Measurements from ENCODE around the gene LRP1B. TPM values are rescaled to one million over a fixed set of nuclear protein-coding genes. Genes with fewer than 3 reads are reported as not detected.

The LRP1B gene
- total and polyA plus RNA-seq, 7 experiments from 2014 or later: 0.10 TPM; not detected in 6

DNA sequence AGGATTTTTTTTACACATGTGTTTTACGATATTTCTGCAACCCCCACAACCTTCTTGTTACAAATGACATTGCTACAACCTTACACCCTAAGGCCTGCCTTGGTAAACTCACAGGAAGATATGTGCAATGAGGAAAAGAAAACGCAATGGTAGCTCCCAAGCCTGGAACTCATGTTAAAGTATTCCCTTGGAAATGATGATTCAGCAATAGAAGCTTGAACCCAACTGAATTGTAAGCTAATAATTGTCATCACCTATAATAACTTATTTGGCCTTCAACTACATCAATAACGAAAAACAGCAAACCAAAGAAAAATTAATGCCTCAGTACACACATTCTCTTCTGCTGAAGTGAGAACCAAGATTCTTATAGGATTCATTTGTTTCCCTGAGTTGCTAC lies 491.0 kb downstream of the LRP1B start:
- Mint-ChIP-seq H3K4me3 (no peak overlapping the region), H3K27me3 (no peaks in the 10 kb centered on the region), H3K27ac (no peak overlapping the region), H3K36me3 (no peaks in the 10 kb centered on the region), H3K9me3 (peaks cover 0 to 32% (median 5%) of the 10 kb centered on the region in 11 donors), H3K4me1 (no peaks in the 10 kb centered on the region)
- no peaks in the 10 kb centered on the region for H3K9me3 ChIP-seq (ENCODE audit: control insufficient read depth in 2 of 3, low read length in 3 of 3)
- ATAC-seq: no peak
- no peak for DNase-seq
- no peaks in the 10 kb centered on the region for H3K27me3 ChIP-seq (ENCODE audit: control insufficient read depth in 2 of 2, insufficient read depth in 2 of 2, low read length in 2 of 2)
- intact Hi-C loops (cut with micrococcal nuclease): no loop called here
- ChIA-PET CTCF (no interaction called here), POLR2A (no interaction called here)
- no peak overlapping the region for H3K27ac ChIP-seq (ENCODE audit: low read depth, low read length)
- no peak overlapping the region for H3K4me3 ChIP-seq (ENCODE audit: low read length)
- H3K4me1 ChIP-seq (ENCODE audit: control insufficient read depth in 2 of 2, insufficient read depth in 2 of 2, low read length in 2 of 2): no peaks in the 10 kb centered on the region
- H3K36me3 ChIP-seq (ENCODE audit: control insufficient read depth in 2 of 3, insufficient read depth in 3 of 3, low read length in 3 of 3): no peaks in the 10 kb centered on the region

DNA sequence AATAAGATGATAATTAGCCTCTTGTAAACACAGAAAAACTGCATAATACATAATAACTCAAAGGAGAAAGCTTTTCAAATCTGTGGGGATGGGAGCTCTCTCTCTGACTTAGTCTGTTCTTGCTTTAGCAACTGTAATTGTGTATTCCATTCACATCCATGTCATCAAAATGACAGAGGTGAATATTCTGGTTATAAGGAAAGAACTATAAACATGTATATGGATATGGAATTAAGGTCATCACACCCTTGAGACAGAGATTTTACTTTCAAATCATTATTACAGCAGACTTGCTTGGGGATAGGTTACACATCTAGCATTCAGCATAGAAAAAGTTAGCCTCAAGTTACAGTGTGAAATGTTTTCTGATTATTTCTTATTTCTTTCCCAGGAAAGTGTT lies 497.7 kb downstream of the LRP1B start:
- Mint-ChIP-seq H3K9me3 (peaks cover 0 to 14% (median 2%) of the 10 kb centered on the region in 11 donors), H3K36me3 (no peaks in the 10 kb centered on the region), H3K4me3 (no peak overlapping the region), H3K4me1 (no peaks in the 10 kb centered on the region), H3K27me3 (no peaks in the 10 kb centered on the region), H3K27ac (no peak overlapping the region)
- H3K4me3 ChIP-seq (ENCODE audit: low read length): no peak overlapping the region
- no peak overlapping the region for H3K27ac ChIP-seq (ENCODE audit: low read depth, low read length)
- no peaks in the 10 kb centered on the region for H3K36me3 ChIP-seq (ENCODE audit: control insufficient read depth in 2 of 3, insufficient read depth in 3 of 3, low read length in 3 of 3)
- DNase-seq (no peak), ATAC-seq (no peak)
- H3K9me3 ChIP-seq (ENCODE audit: control insufficient read depth in 2 of 3, low read length in 3 of 3): no peaks in the 10 kb centered on the region
- intact Hi-C loops (cut with micrococcal nuclease): no loop called here
- CTCF ChIA-PET: no interaction called here
- POLR2A ChIA-PET: no interaction called here
- no peaks in the 10 kb centered on the region for H3K4me1 ChIP-seq (ENCODE audit: control insufficient read depth in 2 of 2, insufficient read depth in 2 of 2, low read length in 2 of 2)
- H3K27me3 ChIP-seq (ENCODE audit: control insufficient read depth in 2 of 2, insufficient read depth in 2 of 2, low read length in 2 of 2): no peaks in the 10 kb centered on the region

DNA sequence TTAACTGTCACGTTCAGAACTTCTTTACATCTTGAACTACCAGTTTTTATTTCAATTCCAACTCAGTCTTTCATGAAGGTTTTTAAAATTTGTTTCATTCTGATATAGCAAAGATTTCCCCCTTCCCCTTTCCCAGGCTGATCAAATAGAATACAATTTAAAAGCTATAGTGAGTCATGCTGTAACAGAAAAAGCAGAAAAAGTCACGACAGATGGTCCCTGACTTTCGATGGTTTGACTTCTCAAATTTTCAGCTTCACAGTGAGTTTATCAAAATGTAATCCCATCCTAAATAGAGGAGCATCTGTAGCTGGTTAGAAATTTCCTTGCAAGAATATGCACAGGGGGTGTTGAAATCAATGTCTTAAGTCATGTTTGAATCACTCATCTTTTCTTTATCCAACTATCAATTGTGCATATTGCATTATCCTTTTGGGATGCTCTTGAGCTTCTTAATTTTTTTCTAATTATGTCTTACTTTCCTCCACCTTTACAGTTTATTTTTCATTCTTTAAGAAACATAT lies 500.3 kb downstream of the LRP1B start:
- Histone ChIP-seq H3K36me3 (ENCODE audit: control insufficient read depth in 2 of 3, insufficient read depth in 3 of 3, low read length in 3 of 3) (no peaks in the 10 kb centered on the region), H3K27ac (ENCODE audit: low read depth, low read length) (no peak overlapping the region), H3K27me3 (ENCODE audit: control insufficient read depth in 2 of 2, insufficient read depth in 2 of 2, low read length in 2 of 2) (no peaks in the 10 kb centered on the region), H3K4me1 (ENCODE audit: control insufficient read depth in 2 of 2, insufficient read depth in 2 of 2, low read length in 2 of 2) (no peaks in the 10 kb centered on the region), H3K4me3 (ENCODE audit: low read length) (no peak overlapping the region), H3K9me3 (ENCODE audit: control insufficient read depth in 2 of 3, low read length in 3 of 3) (no peaks in the 10 kb centered on the region)
- H3K9me3 Mint-ChIP-seq: peaks cover 0 to 16% (median under 1%) of the 10 kb centered on the region in 11 donors
- no peak overlapping the region for H3K4me3 Mint-ChIP-seq
- DNase-seq: no peak
- ATAC-seq: no peak
- ChIA-PET POLR2A (no interaction called here), CTCF (no interaction called here)
- H3K4me1 Mint-ChIP-seq: no peaks in the 10 kb centered on the region
- H3K27me3 Mint-ChIP-seq: no peaks in the 10 kb centered on the region
- H3K36me3 Mint-ChIP-seq: no peaks in the 10 kb centered on the region
- intact Hi-C loops (cut with micrococcal nuclease): no loop called here
- no peak overlapping the region for H3K27ac Mint-ChIP-seq

DNA sequence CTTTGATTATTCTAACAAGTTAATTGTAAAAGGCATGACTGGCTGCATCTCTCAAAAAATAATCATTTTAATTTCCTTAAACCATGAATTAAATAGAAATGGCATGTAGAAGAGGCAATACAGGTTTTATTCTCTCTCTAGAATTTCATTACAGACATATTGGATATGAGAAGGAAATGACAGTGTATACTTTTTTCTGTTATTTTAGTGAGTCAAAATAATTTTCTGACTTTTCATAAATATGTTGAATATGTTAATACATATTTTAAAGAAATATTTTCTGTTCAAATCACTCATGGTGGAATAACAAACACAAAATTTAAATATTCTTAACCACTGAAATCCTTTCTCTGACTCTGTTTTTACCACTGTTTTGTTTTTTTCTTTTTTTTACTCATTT lies 510.4 kb downstream of the LRP1B start:
- POLR2A ChIA-PET: no interaction called here
- Mint-ChIP-seq H3K4me1 (no peaks in the 10 kb centered on the region), H3K4me3 (no peak overlapping the region), H3K27ac (no peak overlapping the region), H3K9me3 (peaks cover 0 to 13% (median 0%) of the 10 kb centered on the region in 11 donors), H3K36me3 (no peaks in the 10 kb centered on the region), H3K27me3 (no peaks in the 10 kb centered on the region)
- ATAC-seq (no peak), DNase-seq (no peak)
- Histone ChIP-seq H3K4me3 (ENCODE audit: low read length) (no peak overlapping the region), H3K4me1 (ENCODE audit: control insufficient read depth in 2 of 2, insufficient read depth in 2 of 2, low read length in 2 of 2) (no peaks in the 10 kb centered on the region), H3K27me3 (ENCODE audit: control insufficient read depth in 2 of 2, insufficient read depth in 2 of 2, low read length in 2 of 2) (peaks cover 0 to 2% of the 10 kb centered on the region in 2 donors), H3K36me3 (ENCODE audit: control insufficient read depth in 2 of 3, insufficient read depth in 3 of 3, low read length in 3 of 3) (no peaks in the 10 kb centered on the region), H3K9me3 (ENCODE audit: control insufficient read depth in 2 of 3, low read length in 3 of 3) (no peaks in the 10 kb centered on the region), H3K27ac (ENCODE audit: low read depth, low read length) (no peak overlapping the region)
- intact Hi-C loops (cut with micrococcal nuclease): no loop called here
- CTCF ChIA-PET: no interaction called here

DNA sequence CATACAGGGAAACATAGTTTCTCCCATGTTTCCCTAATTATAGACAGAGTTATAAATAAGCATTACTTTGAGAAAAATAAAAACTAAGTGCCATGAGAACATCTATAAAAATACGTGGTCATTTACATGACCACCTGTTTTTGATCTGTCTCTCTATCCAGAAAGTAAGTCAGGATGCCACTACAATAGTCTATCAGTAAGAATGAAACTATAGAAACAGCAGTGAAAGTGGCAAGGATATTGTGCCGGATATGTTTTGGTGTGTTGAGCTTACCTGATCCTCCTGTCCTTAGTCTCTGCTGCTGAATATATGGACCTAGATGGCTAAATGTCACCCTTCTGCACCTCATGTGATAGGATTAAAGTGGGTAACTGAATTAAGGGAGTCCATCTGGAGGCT lies 512.4 kb downstream of the LRP1B start:
- ChIA-PET CTCF (no interaction called here), POLR2A (no interaction called here)
- Histone ChIP-seq H3K36me3 (ENCODE audit: control insufficient read depth in 2 of 3, insufficient read depth in 3 of 3, low read length in 3 of 3) (no peaks in the 10 kb centered on the region), H3K27ac (ENCODE audit: low read depth, low read length) (no peak overlapping the region), H3K9me3 (ENCODE audit: control insufficient read depth in 2 of 3, low read length in 3 of 3) (peaks cover 0 to 4% (median 0%) of the 10 kb centered on the region in 3 experiments), H3K27me3 (ENCODE audit: control insufficient read depth in 2 of 2, insufficient read depth in 2 of 2, low read length in 2 of 2) (no peaks in the 10 kb centered on the region), H3K4me3 (ENCODE audit: low read length) (no peak overlapping the region), H3K4me1 (ENCODE audit: control insufficient read depth in 2 of 2, insufficient read depth in 2 of 2, low read length in 2 of 2) (no peaks in the 10 kb centered on the region)
- H3K27ac Mint-ChIP-seq: no peak overlapping the region
- H3K4me3 Mint-ChIP-seq: no peak overlapping the region
- intact Hi-C loops (cut with micrococcal nuclease): no loop called here
- DNase-seq (no peak), ATAC-seq (no peak)
- H3K36me3 Mint-ChIP-seq: no peaks in the 10 kb centered on the region
- H3K27me3 Mint-ChIP-seq: no peaks in the 10 kb centered on the region
- H3K4me1 Mint-ChIP-seq: no peaks in the 10 kb centered on the region
- peaks cover 0 to 8% (median 0%) of the 10 kb centered on the region in 11 donors for H3K9me3 Mint-ChIP-seq

DNA sequence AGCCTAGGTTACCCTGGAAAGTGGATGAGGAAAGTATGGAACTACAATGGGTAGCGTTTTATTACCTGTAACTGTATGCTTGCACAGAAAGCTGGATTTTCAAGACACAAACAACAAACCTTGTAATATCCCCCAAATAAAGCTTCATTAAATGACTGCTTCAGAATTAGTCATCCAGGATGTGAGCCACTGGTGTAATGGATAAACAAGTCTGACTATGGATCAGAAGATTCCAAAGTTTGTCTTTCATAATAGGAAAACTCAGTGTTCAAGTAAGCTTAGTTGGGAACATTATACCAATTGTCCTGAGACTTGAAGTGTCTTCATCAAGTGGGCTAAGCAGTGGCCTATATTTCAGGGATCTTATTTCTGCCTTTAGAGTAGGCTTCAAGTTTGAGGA lies 518.8 kb downstream of the LRP1B start:
- Mint-ChIP-seq H3K9me3 (peaks cover 0 to 11% (median 2%) of the 10 kb centered on the region in 11 donors), H3K4me1 (peaks cover 0 to 2% (median 0%) of the 10 kb centered on the region in 7 donors), H3K27me3 (no peaks in the 10 kb centered on the region), H3K4me3 (no peak overlapping the region), H3K27ac (no peak overlapping the region), H3K36me3 (no peaks in the 10 kb centered on the region)
- H3K27ac ChIP-seq (ENCODE audit: low read depth, low read length): no peak overlapping the region
- peaks cover 0 to 4% (median 0%) of the 10 kb centered on the region in 3 experiments for H3K9me3 ChIP-seq (ENCODE audit: control insufficient read depth in 2 of 3, low read length in 3 of 3)
- no peak for DNase-seq
- POLR2A ChIA-PET: no interaction called here
- no peak for ATAC-seq
- intact Hi-C loops (cut with micrococcal nuclease): no loop called here
- no peaks in the 10 kb centered on the region for H3K36me3 ChIP-seq (ENCODE audit: control insufficient read depth in 2 of 3, insufficient read depth in 3 of 3, low read length in 3 of 3)
- H3K4me3 ChIP-seq (ENCODE audit: low read length): no peak overlapping the region
- H3K27me3 ChIP-seq (ENCODE audit: control insufficient read depth in 2 of 2, insufficient read depth in 2 of 2, low read length in 2 of 2): no peaks in the 10 kb centered on the region
- CTCF ChIA-PET: no interaction called here
- no peaks in the 10 kb centered on the region for H3K4me1 ChIP-seq (ENCODE audit: control insufficient read depth in 2 of 2, insufficient read depth in 2 of 2, low read length in 2 of 2)

DNA sequence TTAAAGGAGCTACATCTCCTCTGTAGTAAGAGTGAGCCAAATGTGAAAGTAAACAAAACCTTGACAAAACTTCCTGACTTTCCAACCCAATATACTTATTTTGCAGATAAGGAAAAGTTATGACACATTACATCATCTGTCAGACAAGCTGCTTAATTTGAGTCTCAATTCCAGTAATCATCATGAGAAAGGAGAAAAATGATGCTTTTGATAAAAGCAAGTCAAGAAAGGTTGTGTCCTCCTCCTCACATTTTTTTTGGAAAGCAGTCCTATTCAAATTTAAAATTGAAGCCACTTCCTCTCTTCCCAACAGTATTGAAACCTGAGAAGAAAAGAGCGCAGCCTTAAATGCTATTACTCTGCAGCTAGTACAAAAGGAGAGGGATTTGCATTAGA lies 519.6 kb downstream of the LRP1B start:
- no peak overlapping the region for H3K4me3 Mint-ChIP-seq
- H3K4me1 Mint-ChIP-seq: peaks cover 0 to 2% (median 0%) of the 10 kb centered on the region in 7 donors
- no peak overlapping the region for H3K4me3 ChIP-seq (ENCODE audit: low read length)
- H3K27me3 Mint-ChIP-seq: no peaks in the 10 kb centered on the region
- ChIA-PET CTCF (no interaction called here), POLR2A (no interaction called here)
- H3K4me1 ChIP-seq (ENCODE audit: control insufficient read depth in 2 of 2, insufficient read depth in 2 of 2, low read length in 2 of 2): no peaks in the 10 kb centered on the region
- ATAC-seq (no peak), DNase-seq (no peak)
- H3K27me3 ChIP-seq (ENCODE audit: control insufficient read depth in 2 of 2, insufficient read depth in 2 of 2, low read length in 2 of 2): no peaks in the 10 kb centered on the region
- no peaks in the 10 kb centered on the region for H3K36me3 Mint-ChIP-seq
- H3K9me3 Mint-ChIP-seq: peaks cover 0 to 11% (median 0%) of the 10 kb centered on the region in 11 donors
- H3K36me3 ChIP-seq (ENCODE audit: control insufficient read depth in 2 of 3, insufficient read depth in 3 of 3, low read length in 3 of 3): no peaks in the 10 kb centered on the region
- no peak overlapping the region for H3K27ac ChIP-seq (ENCODE audit: low read depth, low read length)
- H3K27ac Mint-ChIP-seq: no peak overlapping the region
- H3K9me3 ChIP-seq (ENCODE audit: control insufficient read depth in 2 of 3, low read length in 3 of 3): peaks cover 0 to 4% (median 0%) of the 10 kb centered on the region in 3 experiments
- intact Hi-C loops (cut with micrococcal nuclease): no loop called here

Measured in naive thymus-derived CD4-positive, alpha-beta T cell (primary cell).